ENCODE results near the gene GALNT5.

The GALNT5 gene

GRCh38 chr2:157348291-157348921, 90.9 kb downstream of the GALNT5 start:
- CTCF ChIA-PET = interaction anchor here (1.0 kb wide), 1 partner anchor 12 kb away, joined by 5 read pairs; no protein-coding TSS in a partner anchor
- no peak for DNase-seq (ENCODE audit: low spot score)
- POLR2A ChIA-PET (ENCODE audit: low non-redundant PET) = no interaction called here
- TF ChIP-seq CTCF (conservative IDR thresholded peaks at IDR 0.05; ENCODE audit: low read depth) = no peak
- H3K27ac ChIP-seq = no peak overlapping the region

- no peak overlapping the region for H3K27ac ChIP-seq
- no peak for DNase-seq (ENCODE audit: low spot score)
- TF ChIP-seq CTCF (conservative IDR thresholded peaks at IDR 0.05; ENCODE audit: low read depth) = no peak
- POLR2A ChIA-PET (ENCODE audit: low non-redundant PET) = no interaction called here
- CTCF ChIA-PET = interaction anchor here (0.8 to 1.7 kb wide), 3 partner anchors 14 to 22 kb away, joined by 3 to 5 read pairs (median 3); no protein-coding TSS in a partner anchor
Measured at GRCh38 chr2:157349949-157350515, 92.5 kb downstream of the GALNT5 start.

GRCh38 chr2:157355618-157356017, 98.1 kb downstream of the GALNT5 start:
- ChIA-PET CTCF (interaction anchor here (0.5 kb wide), 1 partner anchor 50 kb away, joined by 3 read pairs; no protein-coding TSS in a partner anchor), POLR2A (ENCODE audit: low non-redundant PET) (no interaction called here)
- peak; percentile 30 for DNase-seq (ENCODE audit: low spot score)
- H3K27ac ChIP-seq = no peak overlapping the region
- TF ChIP-seq CTCF (conservative IDR thresholded peaks at IDR 0.05; ENCODE audit: low read depth) = no peak

- CTCF ChIA-PET = no interaction called here
Measured at GRCh38 chr2:157359628-157360027, 102.1 kb downstream of the GALNT5 start.

GRCh38 chr2:157361526-157361925, 104.0 kb downstream of the GALNT5 start:
- ChIA-PET POLR2A (ENCODE audit: low non-redundant PET) (no interaction called here), CTCF (no interaction called here)
- no peak for TF ChIP-seq CTCF (conservative IDR thresholded peaks at IDR 0.05; ENCODE audit: low read depth)
- H3K27ac ChIP-seq = no peak overlapping the region
- no peak for DNase-seq (ENCODE audit: low spot score)

More at GRCh38 chr2:157359628-157360027, 102.1 kb downstream of the GALNT5 start:
- DNase-seq (ENCODE audit: low spot score) = no peak
- no peak overlapping the region for H3K27ac ChIP-seq
- POLR2A ChIA-PET (ENCODE audit: low non-redundant PET) = no interaction called here
- TF ChIP-seq CTCF (conservative IDR thresholded peaks at IDR 0.05; ENCODE audit: low read depth) = no peak

- H3K27ac ChIP-seq = no peak overlapping the region
- DNase-seq (ENCODE audit: low spot score) = no peak
- ChIA-PET CTCF (no interaction called here), POLR2A (ENCODE audit: low non-redundant PET) (no interaction called here)
- no peak for TF ChIP-seq CTCF (conservative IDR thresholded peaks at IDR 0.05; ENCODE audit: low read depth)
Measured at GRCh38 chr2:157362627-157363026, 105.1 kb downstream of the GALNT5 start.

Data from RWPE1 (cell line).